GM12878 (cell line): ENCODE results near the gene DLG4.

Experiments used
- ATF7 ChIP-seq: fragments of 450-650 bp; IDR thresholded peaks from 2 replicates; pipeline ENCODE4 v1.6.1; 2016; ENCODE audit warnings: low read depth, mild to moderate bottlenecking
- CTCF ChIP-seq, 3 experiments: IDR thresholded peaks in 2 of 3; conservative IDR thresholded peaks in 1 of 3; 2 replicates each; pipeline ENCODE4 v1.5.1; 2011; ENCODE audit warnings: low read depth in 3 of 3, low read length in 3 of 3, mild to moderate bottlenecking in 3 of 3, control low read depth in 2 of 3, moderate library complexity in 2 of 3, inconsistent platforms in 1 of 3, mixed read lengths in 1 of 3; ENCODE audit not compliant: control insufficient read depth in 2 of 3, insufficient read depth in 1 of 3; ENCODE audit errors: extremely low read depth in 1 of 3
- EZH2 ChIP-seq: IDR thresholded peaks from 2 replicates; pipeline ENCODE4 v1.6.1; 2012; ENCODE audit warnings: low read depth, mild to moderate bottlenecking, control low read depth, inconsistent platforms, low read length, borderline replicate concordance; ENCODE audit not compliant: control insufficient read depth
- FOXM1 ChIP-seq: IDR thresholded peaks from 2 replicates; pipeline ENCODE4 v1.6.1; 2012; ENCODE audit warnings: low read depth, mild to moderate bottlenecking, inconsistent platforms, low read length, moderate library complexity
- MAX ChIP-seq: IDR thresholded peaks from 2 replicates; pipeline ENCODE4 v1.6.1; 2012; ENCODE audit warnings: low read depth, low read length, improper control_type of control experiment
- MEF2A ChIP-seq: IDR thresholded peaks from 2 replicates; pipeline ENCODE4 v1.6.1; 2011; ENCODE audit warnings: low read depth, mild to moderate bottlenecking, low read length, moderate library complexity; ENCODE audit not compliant: insufficient read depth
- NFYA ChIP-seq: IDR thresholded peaks from 2 replicates; pipeline ENCODE4 v1.6.1; 2011; ENCODE audit warnings: low read depth, mild to moderate bottlenecking, low read length, improper control_type of control experiment, borderline replicate concordance
- POLR2A ChIP-seq: IDR thresholded peaks from 2 replicates; pipeline ENCODE4 v1.6.1; 2011; ENCODE audit warnings: low read depth, mild to moderate bottlenecking, low read length
- TCF12 ChIP-seq: IDR thresholded peaks from 2 replicates; pipeline ENCODE4 v1.6.1; 2011; ENCODE audit warnings: low read depth, mild to moderate bottlenecking, low read length
- ZNF274 ChIP-seq: IDR thresholded peaks from one replicate; pipeline ENCODE4 v1.8.0; 2011; ENCODE audit not compliant: insufficient read length, insufficient read depth

GRCh38 chr17:7218758-7219157 lies 878 bp downstream of the DLG4 start:
- TF ChIP-seq TCF12 (no peak), EZH2 (no peak), ATF7 (no peak), MAX (no peak), POLR2A (no peak), MEF2A (no peak), FOXM1 (no peak), NFYA (no peak), ZNF274 (no peak), CTCF (IDR thresholded peaks at IDR 0.05 in 2 of 3, conservative IDR thresholded peaks at IDR 0.05 in 1 of 3; ENCODE audit: control insufficient read depth in 2 of 3, extremely low read depth in 1 of 3, insufficient read depth in 1 of 3, low read depth in 3 of 3, low read length in 3 of 3) (no peak)
